ENCODE results near the gene CARD11. TPM values are rescaled to one million over a fixed set of nuclear protein-coding genes. Genes with fewer than 3 reads are reported as not detected.

CARD11 gene
- total RNA-seq, 6 experiments from 2014 or later, result not detected

- no peak for DNase-seq
- peak; percentile 45 for TF ChIP-seq CTCF (IDR thresholded peaks at IDR 0.05)
- H3K36me3 Mint-ChIP-seq (ENCODE audit: low read depth), result no peaks in the 10 kb centered on the region
- peaks cover 2% of the 10 kb centered on the region for H3K27me3 Mint-ChIP-seq (ENCODE audit: insufficient read depth)
- H3K9me3 Mint-ChIP-seq, result peaks cover 39% of the 10 kb centered on the region
- H3K27ac Mint-ChIP-seq, result no peak overlapping the region
- H3K4me3 Mint-ChIP-seq, result no peak overlapping the region
- H3K4me1 Mint-ChIP-seq (ENCODE audit: low read depth), result no peaks in the 10 kb centered on the region
Observed at GRCh38 chr7:3065724-3066143, 22.1 kb upstream of the CARD11 start.

GRCh38 chr7:3064067-3064466 lies 20.4 kb upstream of the CARD11 start:
- H3K27me3 Mint-ChIP-seq (ENCODE audit: insufficient read depth), result no peaks in the 10 kb centered on the region; the same call in 1 of the 2 replicates
- H3K36me3 Mint-ChIP-seq (ENCODE audit: low read depth), result no peaks in the 10 kb centered on the region
- no peak for DNase-seq
- no peak overlapping the region for H3K27ac Mint-ChIP-seq
- H3K4me3 Mint-ChIP-seq, result no peak overlapping the region
- H3K9me3 Mint-ChIP-seq, result peaks cover 27% of the 10 kb centered on the region
- H3K4me1 Mint-ChIP-seq (ENCODE audit: low read depth), result no peaks in the 10 kb centered on the region
- no peak for TF ChIP-seq CTCF (IDR thresholded peaks at IDR 0.05)

- no peak overlapping the region for H3K27ac Mint-ChIP-seq
- H3K4me3 Mint-ChIP-seq, result no peak overlapping the region
- H3K4me1 Mint-ChIP-seq (ENCODE audit: low read depth), result no peaks in the 10 kb centered on the region
- no peaks in the 10 kb centered on the region for H3K36me3 Mint-ChIP-seq (ENCODE audit: low read depth)
- no peak for TF ChIP-seq CTCF (IDR thresholded peaks at IDR 0.05)
- no peak for DNase-seq
- no peaks in the 10 kb centered on the region; the same call in 1 of the 2 replicates for H3K27me3 Mint-ChIP-seq (ENCODE audit: insufficient read depth)
- peaks cover 30% of the 10 kb centered on the region for H3K9me3 Mint-ChIP-seq
Observed at GRCh38 chr7:3063016-3063753, 19.5 kb upstream of the CARD11 start.

GRCh38 chr7:3057066-3057420 lies 13.4 kb upstream of the CARD11 start:
- Mint-ChIP-seq H3K4me3 (no peak overlapping the region), H3K36me3 (ENCODE audit: low read depth) (no peaks in the 10 kb centered on the region), H3K27me3 (ENCODE audit: insufficient read depth) (no peaks in the 10 kb centered on the region), H3K4me1 (ENCODE audit: low read depth) (no peaks in the 10 kb centered on the region), H3K27ac (no peak overlapping the region), H3K9me3 (peaks cover 40% of the 10 kb centered on the region)
- no peak for DNase-seq
- TF ChIP-seq CTCF (IDR thresholded peaks at IDR 0.05), result no peak

GRCh38 chr7:3056234-3057065 lies 12.8 kb upstream of the CARD11 start:
- H3K36me3 Mint-ChIP-seq (ENCODE audit: low read depth), result no peaks in the 10 kb centered on the region
- DNase-seq, result no peak
- no peak for TF ChIP-seq CTCF (IDR thresholded peaks at IDR 0.05)
- no peaks in the 10 kb centered on the region for H3K27me3 Mint-ChIP-seq (ENCODE audit: insufficient read depth)
- H3K4me3 Mint-ChIP-seq, result no peak overlapping the region
- H3K4me1 Mint-ChIP-seq (ENCODE audit: low read depth), result no peaks in the 10 kb centered on the region
- no peak overlapping the region for H3K27ac Mint-ChIP-seq
- H3K9me3 Mint-ChIP-seq, result peaks cover 35% of the 10 kb centered on the region

Data from HFFc6 (cell line).